Endothelial cell of umbilical vein (primary cell): ENCODE measurements around the gene PRL. TPM values are rescaled to one million over a fixed set of nuclear protein-coding genes. Genes with fewer than 3 reads are reported as not detected.

Experiments used
- BruUV-seq: library from RNA; stranded (reverse); fragments of 400-500 nt; replicated peaks from 2 replicates; lab custom pipeline; 2021; lab: Mats Ljungman, UMichigan
- CTCF ChIA-PET: fragments of 300-600, 350-600 bp; sonication (Branson Sonifier 250); formaldehyde crosslinking; loops from one replicate; lab custom pipeline; 2021; ENCODE audit warnings: antibody characterized with exemption, inconsistent platforms; lab: Charles Lee
- POLR2A ChIA-PET: fragments of 300-600, 350-600 bp; sonication (Branson Sonifier 250); formaldehyde crosslinking; loops from one replicate; lab custom pipeline; 2021; ENCODE audit warnings: antibody characterized with exemption, inconsistent platforms; lab: Charles Lee
- DNase-seq: peaks from one replicate; pipeline ENCODE4 v3.0.0-alpha.2; 2011; ENCODE audit warnings: low read depth, low spot score
- FAIRE-seq: peaks from 2 replicates; lab custom pipeline; 2011; peaks lifted over from hg19 to GRCh38; lab: Jason Lieb, UNC
- H2AFZ ChIP-seq: 2 replicates; pipeline ENCODE4 v1.6.0; 2012; ENCODE audit warnings: low read depth, low read length, control low read depth, inconsistent platforms
- H3K27ac ChIP-seq: 2 replicates; pipeline ENCODE4 v1.5.1; 2011; ENCODE audit warnings: low read depth, mild to moderate bottlenecking, control low read depth, low read length, moderate library complexity; ENCODE audit not compliant: insufficient read depth
- H3K27me3 ChIP-seq, 2 experiments: 2 replicates each; pipeline versions ENCODE4 v1.6.0 to v1.6.1; 2011; ENCODE audit warnings: low read length in 2 of 2, mixed read lengths in 1 of 2; ENCODE audit not compliant: control insufficient read depth in 2 of 2, insufficient read depth in 2 of 2
- H3K36me3 ChIP-seq, 2 experiments: 2 replicates in 1 of 2; 3 replicates in 1 of 2; pipeline ENCODE4 v1.5.1; 2011; ENCODE audit warnings: low read length in 2 of 2, mild to moderate bottlenecking in 1 of 2, moderate library complexity in 1 of 2; ENCODE audit not compliant: control insufficient read depth in 2 of 2, insufficient read depth in 2 of 2; ENCODE audit errors: extremely low read depth in 1 of 2
- H3K4me1 ChIP-seq: 3 replicates; pipeline ENCODE4 v1.5.1; 2011; ENCODE audit warnings: mild to moderate bottlenecking, low read length; ENCODE audit not compliant: control insufficient read depth, insufficient read depth; ENCODE audit errors: extremely low read depth
- H3K4me2 ChIP-seq: 2 replicates; pipeline ENCODE4 v1.6.1; 2011; ENCODE audit warnings: low read length, control low read depth, mixed read lengths; ENCODE audit not compliant: insufficient read depth
- H3K4me3 ChIP-seq, 3 experiments: fragments of 200-600 bp in 1 of 3; sonication (generic), shearing (Covaris generic) in 1 of 3; replicated peaks in 1 of 3; 2 replicates each; pipeline ENCODE4 v1.5.1; 2011 to 2016; ENCODE audit warnings: control low read depth in 3 of 3, low read length in 3 of 3, mild to moderate bottlenecking in 2 of 3, inconsistent platforms in 1 of 3, low read depth in 1 of 3, moderate library complexity in 1 of 3; ENCODE audit not compliant: insufficient read depth in 1 of 3
- H3K79me2 ChIP-seq: 2 replicates; pipeline ENCODE4 v1.6.0; 2012; ENCODE audit warnings: low read length, inconsistent platforms; ENCODE audit not compliant: control insufficient read depth, insufficient read depth
- H3K9ac ChIP-seq: replicated peaks from 2 replicates; pipeline ENCODE3; 2011; ENCODE audit warnings: low read length, control low read depth; ENCODE audit not compliant: insufficient read depth; ENCODE audit errors: extremely low read depth
- H3K9me1 ChIP-seq: replicated peaks from 3 replicates; pipeline ENCODE4 v1.6.0; 2011; ENCODE audit warnings: mild to moderate bottlenecking, low read length; ENCODE audit not compliant: control insufficient read depth, insufficient read depth; ENCODE audit errors: extremely low read depth
- H3K9me3 ChIP-seq: replicated peaks from 2 replicates; pipeline ENCODE4 v1.5.1; 2012; ENCODE audit warnings: low read length, inconsistent platforms; ENCODE audit not compliant: control insufficient read depth, insufficient read depth
- H4K20me1 ChIP-seq: replicated peaks from 2 replicates; pipeline ENCODE3; 2011; ENCODE audit warnings: mild to moderate bottlenecking, low read length; ENCODE audit not compliant: control insufficient read depth, insufficient read depth; ENCODE audit errors: extremely low read depth
- CTCF ChIP-seq, 2 donors: IDR thresholded peaks; 1 replicate in 1 of 2; 2 replicates in 1 of 2; pipeline ENCODE4 v1.5.1; 2011; ENCODE audit warnings: low read length in 2 of 2, mild to moderate bottlenecking in 2 of 2, moderate library complexity in 2 of 2, control low read depth in 1 of 2, inconsistent platforms in 1 of 2, low read depth in 1 of 2; ENCODE audit not compliant: insufficient read depth in 1 of 2; ENCODE audit errors: extremely low read depth in 1 of 2
- EZH2 ChIP-seq: IDR thresholded peaks from 2 replicates; pipeline ENCODE4 v1.6.1; 2012; ENCODE audit warnings: borderline replicate concordance, low read depth, mild to moderate bottlenecking, moderate library complexity, low read length, inconsistent platforms; ENCODE audit not compliant: severe bottlenecking
- FOS ChIP-seq: IDR thresholded peaks from 2 replicates; pipeline ENCODE4 v1.6.1; 2011; ENCODE audit warnings: mild to moderate bottlenecking, low read length, moderate library complexity, borderline replicate concordance; ENCODE audit not compliant: insufficient read depth
- GATA2 ChIP-seq: IDR thresholded peaks from 2 replicates; pipeline ENCODE4 v1.7.0; 2011; ENCODE audit warnings: low read depth, mild to moderate bottlenecking, moderate library complexity, mixed read lengths, low read length; ENCODE audit not compliant: insufficient read length, insufficient read depth
- JUN ChIP-seq: IDR thresholded peaks from 2 replicates; pipeline ENCODE4 v1.6.1; 2011; ENCODE audit warnings: borderline replicate concordance, low read depth; ENCODE audit not compliant: insufficient read length, insufficient read depth
- MAX ChIP-seq: IDR thresholded peaks from 2 replicates; pipeline ENCODE4 v1.6.1; 2011; ENCODE audit not compliant: insufficient read depth, insufficient read length
- MYC ChIP-seq: IDR thresholded peaks from one replicate; pipeline ENCODE4 v1.6.1; 2011; ENCODE audit warnings: mild to moderate bottlenecking, low read depth, low read length
- POLR2A ChIP-seq: IDR thresholded peaks from 2 replicates; pipeline ENCODE4 v1.6.1; 2012; ENCODE audit warnings: low read depth, mild to moderate bottlenecking, control low read depth, low read length
- POLR2AphosphoS5 ChIP-seq: IDR thresholded peaks from 2 replicates; pipeline ENCODE4 v1.6.1; 2012; ENCODE audit warnings: low read depth, mild to moderate bottlenecking, control low read depth, low read length, moderate library complexity; ENCODE audit not compliant: insufficient read depth
- dilution Hi-C: fragments of 300-500 bp; cut with MboI; formaldehyde crosslinking; loops from one replicate; pipeline ENCODE4 v1.15.0; 2019; ENCODE audit warnings: low sequenced_read_pairs; ENCODE audit not compliant: extremely low pct_ligation_motif_present
- intact Hi-C: fragments of 100-400 bp; cut with micrococcal nuclease; formaldehyde crosslinking; loops from one replicate; pipeline ENCODE4 v1.10.0; 2022
- polyA plus RNA-seq, 4 experiments: library from polyadenylated mRNA; depleted of rRNA in 3 of 4; stranded (reverse) in 3 of 4; unstranded in 1 of 4; fragments of >200 nt; gene quantifications; 2 replicates each; pipeline versions ENCODE4 v1.2.1 to v1.2.3, GENCODE V29; 2011 to 2012; ENCODE audit warnings: missing spikeins in 1 of 4
- total RNA-seq: library from RNA; stranded (reverse); gene quantifications from 2 replicates; pipeline ENCODE4 v1.2.3, GENCODE V29; 2021

The PRL gene
- total and polyA plus RNA-seq, 2 donors (not counting 3 experiments of a cell fraction or from before 2014, with no cell fraction given): not detected

GRCh38 chr6:22318404-22318803 is 21.6 kb upstream of the PRL start:
- Histone ChIP-seq H4K20me1 (no peaks in the 10 kb centered on the region), H3K27me3 (no peaks in the 10 kb centered on the region), H3K9me3 (no peaks in the 10 kb centered on the region), H3K36me3 (no peaks in the 10 kb centered on the region), H3K9ac (no peak overlapping the region), H2AFZ (no peak overlapping the region), H3K4me1 (peaks cover 3% of the 10 kb centered on the region), H3K4me2 (no peak overlapping the region), H3K4me3 (no peak overlapping the region), H3K79me2 (no peaks in the 10 kb centered on the region), H3K27ac (no peak overlapping the region), H3K9me1 (no peaks in the 10 kb centered on the region)
- dilution Hi-C loops (no loop called here), intact Hi-C loops (no loop called here)
- FAIRE-seq (no peak), DNase-seq (no peak)
- CTCF ChIA-PET: interaction anchor here (0.6 kb wide), 1 partner anchor 585 kb away, joined by 3 read pairs; no protein-coding TSS in a partner anchor
- POLR2A ChIA-PET: no interaction called here
- TF ChIP-seq POLR2A: no peak
- TF ChIP-seq MYC: no peak
- TF ChIP-seq CTCF (IDR thresholded peaks at IDR 0.05; ENCODE audit: extremely low read depth in 1 of 2, insufficient read depth in 1 of 2, low read depth in 1 of 2, low read length in 2 of 2): no peak
- TF ChIP-seq FOS: no peak
- no peak for TF ChIP-seq POLR2AphosphoS5
- no peak for TF ChIP-seq MAX
- no peak for TF ChIP-seq GATA2
- TF ChIP-seq EZH2: no peak
- TF ChIP-seq JUN: no peak
- no TSS peak for BruUV-seq
